ENCODE measurements around the gene HES5. TPM values are rescaled to one million over a fixed set of nuclear protein-coding genes. Genes with fewer than 3 reads are reported as not detected.
"Not testable (repeated sequence)": the region's sequence is repeated elsewhere in the genome, so short reads cannot be mapped to it uniquely, and the experiment has no call there.

HES5 gene
- not detected in 2 replicates for total RNA-seq

DNA sequence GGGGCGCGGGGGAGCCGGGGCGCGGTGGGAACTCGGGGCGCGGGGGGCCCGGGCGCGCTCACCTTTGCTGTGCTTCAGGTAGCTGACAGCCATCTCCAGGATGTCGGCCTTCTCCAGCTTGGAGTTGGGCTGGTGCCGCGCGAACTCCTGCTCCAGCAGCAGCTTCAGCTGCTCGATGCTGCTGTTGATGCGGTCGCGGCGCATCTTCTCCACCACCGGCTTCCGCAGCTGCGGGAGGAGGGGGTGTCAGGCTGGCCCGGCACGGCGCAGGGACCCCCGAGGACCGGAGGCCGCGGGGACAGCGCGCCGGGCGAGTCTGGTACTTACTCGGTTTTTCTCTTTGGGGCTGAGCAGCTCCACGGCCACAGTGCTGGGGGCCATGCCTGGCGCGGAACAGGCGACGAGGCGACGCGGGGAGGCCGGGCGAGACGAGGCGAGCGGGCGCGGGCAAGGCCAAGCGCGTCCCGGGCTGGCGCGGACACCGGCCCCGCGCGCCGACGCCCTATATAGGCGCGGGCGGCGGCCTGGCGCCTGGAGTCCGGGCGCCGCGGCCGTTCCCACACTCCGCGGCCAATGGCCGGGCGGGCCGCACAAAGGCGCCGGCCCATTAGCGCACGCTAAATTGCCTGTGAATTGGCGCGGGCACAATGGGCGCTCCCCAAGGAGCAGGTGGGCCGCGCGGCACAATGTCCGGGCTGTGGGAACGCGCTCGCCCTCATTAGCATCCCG, at the start of gene HES5:
Gene HES5 (minus strand): TSS at position 480 of the 729 bp plus-strand sequence. CDS start 99 bp downstream, at position 381.
- no peak within 1 kb of the TSS for H3K27ac Mint-ChIP-seq
- intact Hi-C loops (cut with micrococcal nuclease) = loop anchor here (5.0 to 10.0 kb wide), 2 partner anchors 215 to 398 kb away; no protein-coding TSS in a partner anchor

GRCh38 chr1:2578758-2579118, 48.7 kb upstream of the HES5 start:
- intact Hi-C loops (cut with micrococcal nuclease) = loop anchor here (1.0 kb wide), 1 partner anchor 22 kb away; the partner anchor contains the start of gene TNFRSF14
- Mint-ChIP-seq H3K27me3 (ENCODE audit: low read depth) (no peaks in the 10 kb centered on the region), H3K27ac (peak overlapping the region; percentile 89), H3K9me3 (peaks cover 7% of the 10 kb centered on the region), H3K4me1 (ENCODE audit: low read depth) (peaks cover 56% of the 10 kb centered on the region), H3K4me3 (ENCODE audit: low read depth) (peak overlapping the region; percentile 69), H3K36me3 (ENCODE audit: low read depth) (peaks cover 6% of the 10 kb centered on the region)
- DNase-seq (ENCODE audit: low spot score) = no peak

More for the DNA sequence above, at the start of gene HES5:
- no peak for DNase-seq (ENCODE audit: low spot score)
- peaks cover 39% of the 10 kb centered on the region for H3K27me3 Mint-ChIP-seq (ENCODE audit: low read depth)
- peaks cover 8% of the 10 kb centered on the region for H3K4me1 Mint-ChIP-seq (ENCODE audit: low read depth)
- no peaks in the 10 kb centered on the region for H3K9me3 Mint-ChIP-seq
- H3K36me3 Mint-ChIP-seq (ENCODE audit: low read depth) = peaks cover 3% of the 10 kb centered on the region
- H3K4me3 Mint-ChIP-seq (ENCODE audit: low read depth) = peak within 1 kb of the TSS; percentile 49

DNA sequence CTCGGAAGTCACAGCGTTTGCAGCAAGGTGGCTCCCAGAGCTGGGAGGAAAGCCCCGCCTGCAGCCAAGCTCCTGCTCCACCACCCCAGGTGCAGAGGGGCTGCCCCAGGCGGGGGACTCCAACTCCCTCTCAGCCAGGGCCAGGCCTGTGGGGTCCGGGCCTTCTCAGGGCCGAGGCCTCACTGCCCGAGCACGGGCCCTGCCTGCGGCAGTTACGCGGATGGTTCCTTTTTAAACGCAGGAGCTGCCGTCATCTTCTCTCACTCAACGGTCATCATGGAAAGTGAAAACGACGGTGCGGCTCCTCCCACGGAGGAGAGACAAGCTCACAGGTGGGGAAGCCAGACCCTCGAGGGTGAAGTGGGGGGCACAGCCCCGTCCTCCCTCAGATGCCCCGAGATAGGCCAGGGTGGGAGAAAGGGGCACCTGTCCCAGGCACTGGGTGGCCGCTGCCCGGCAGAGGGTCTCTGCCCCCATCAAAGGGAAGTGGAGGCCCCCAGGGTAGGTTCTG, 47.6 kb upstream of the HES5 start:
- Mint-ChIP-seq H3K36me3 (ENCODE audit: low read depth) (peaks cover 17% of the 10 kb centered on the region), H3K4me1 (ENCODE audit: low read depth) (peaks cover 47% of the 10 kb centered on the region), H3K9me3 (peaks cover 18% of the 10 kb centered on the region), H3K4me3 (ENCODE audit: low read depth) (peak overlapping the region; percentile 69), H3K27ac (peak overlapping the region; percentile 89)
- not testable (repeated sequence) for DNase-seq (ENCODE audit: low spot score); H3K27me3 Mint-ChIP-seq (ENCODE audit: low read depth)
- intact Hi-C loops (cut with micrococcal nuclease) = loop anchor here (1.0 kb wide), 1 partner anchor 21 kb away; the partner anchor contains the start of gene TNFRSF14

GRCh38 chr1:2575801-2576663, 46.0 kb upstream of the HES5 start:
- Mint-ChIP-seq H3K27me3 (ENCODE audit: low read depth) (no peaks in the 10 kb centered on the region), H3K27ac (peak overlapping the region; percentile 8), H3K9me3 (peaks cover 25% of the 10 kb centered on the region), H3K4me3 (ENCODE audit: low read depth) (peak overlapping the region; percentile 5), H3K4me1 (ENCODE audit: low read depth) (peaks cover 34% of the 10 kb centered on the region), H3K36me3 (ENCODE audit: low read depth) (peaks cover 20% of the 10 kb centered on the region)
- DNase-seq (ENCODE audit: low spot score) = no peak
- intact Hi-C loops (cut with micrococcal nuclease) = no loop called here

GRCh38 chr1:2574350-2574749, 44.3 kb upstream of the HES5 start:
- intact Hi-C loops (cut with micrococcal nuclease) = no loop called here
- H3K9me3 Mint-ChIP-seq = peaks cover 29% of the 10 kb centered on the region
- peaks cover 27% of the 10 kb centered on the region for H3K36me3 Mint-ChIP-seq (ENCODE audit: low read depth)
- no peak overlapping the region for H3K27ac Mint-ChIP-seq
- no peak for DNase-seq (ENCODE audit: low spot score)
- no peak overlapping the region for H3K4me3 Mint-ChIP-seq (ENCODE audit: low read depth)
- no peaks in the 10 kb centered on the region for H3K27me3 Mint-ChIP-seq (ENCODE audit: low read depth)
- H3K4me1 Mint-ChIP-seq (ENCODE audit: low read depth) = peaks cover 23% of the 10 kb centered on the region

DNA sequence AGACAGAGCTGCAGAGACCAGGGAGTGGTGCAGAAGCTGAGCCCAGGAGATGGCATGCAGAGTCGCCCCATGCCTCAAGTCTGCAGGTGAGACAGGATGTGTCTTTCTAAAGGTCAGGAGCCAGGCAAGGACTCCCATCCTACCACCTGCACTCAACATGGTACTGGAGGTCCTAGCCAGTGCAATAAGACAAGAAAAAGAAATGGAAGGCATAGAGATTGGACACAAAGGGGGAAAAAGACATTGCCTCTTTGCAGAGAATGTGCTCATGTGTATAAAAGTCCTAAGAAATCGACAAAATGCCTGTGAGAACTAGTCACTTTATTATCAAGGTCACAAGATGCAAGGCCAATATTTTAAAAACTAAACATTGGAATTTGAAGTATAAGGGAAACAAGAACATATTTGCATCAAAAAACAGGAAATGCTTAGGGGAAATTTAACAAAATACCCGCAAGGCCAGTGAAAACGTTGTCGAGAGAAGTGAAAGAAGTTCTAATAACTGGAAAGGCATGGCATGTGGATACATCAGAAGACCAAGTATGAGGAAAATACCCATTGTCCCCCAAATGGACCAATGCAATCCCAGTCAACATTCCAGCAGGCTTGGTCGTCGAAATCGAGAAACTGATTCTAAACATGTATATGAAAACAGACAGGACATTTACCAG, 43.3 kb upstream of the HES5 start:
- DNase-seq (ENCODE audit: low spot score) = no peak
- H3K9me3 Mint-ChIP-seq = peaks cover 29% of the 10 kb centered on the region
- peaks cover 16% of the 10 kb centered on the region for H3K4me1 Mint-ChIP-seq (ENCODE audit: low read depth)
- H3K36me3 Mint-ChIP-seq (ENCODE audit: low read depth) = peaks cover 22% of the 10 kb centered on the region
- intact Hi-C loops (cut with micrococcal nuclease) = no loop called here
- H3K27me3 Mint-ChIP-seq (ENCODE audit: low read depth) = no peaks in the 10 kb centered on the region
- no peak overlapping the region for H3K4me3 Mint-ChIP-seq (ENCODE audit: low read depth)
- H3K27ac Mint-ChIP-seq = peak overlapping the region; percentile 2

DNA sequence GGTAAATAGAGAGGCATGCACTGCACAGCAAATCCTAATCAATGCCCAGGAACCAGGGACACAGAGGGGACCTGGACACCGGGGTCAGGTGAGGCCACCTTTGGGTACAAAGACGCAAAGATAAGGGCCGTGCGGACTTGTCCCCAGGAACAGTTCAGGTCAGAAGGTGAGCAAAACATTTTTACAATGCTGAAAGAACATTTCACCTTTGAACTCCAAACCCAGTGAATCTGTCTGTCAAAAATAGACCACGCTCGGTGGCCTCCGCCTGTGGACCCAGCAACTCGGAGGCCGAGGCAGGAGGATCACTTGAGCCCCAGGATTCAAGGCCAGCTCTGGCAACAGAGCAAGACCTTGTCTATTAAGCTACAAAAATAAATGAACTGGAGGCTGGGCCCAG, 41.3 kb upstream of the HES5 start:
- no peak overlapping the region for H3K4me3 Mint-ChIP-seq (ENCODE audit: low read depth)
- H3K4me1 Mint-ChIP-seq (ENCODE audit: low read depth) = peaks cover 4% of the 10 kb centered on the region
- no peak overlapping the region for H3K27ac Mint-ChIP-seq

DNA sequence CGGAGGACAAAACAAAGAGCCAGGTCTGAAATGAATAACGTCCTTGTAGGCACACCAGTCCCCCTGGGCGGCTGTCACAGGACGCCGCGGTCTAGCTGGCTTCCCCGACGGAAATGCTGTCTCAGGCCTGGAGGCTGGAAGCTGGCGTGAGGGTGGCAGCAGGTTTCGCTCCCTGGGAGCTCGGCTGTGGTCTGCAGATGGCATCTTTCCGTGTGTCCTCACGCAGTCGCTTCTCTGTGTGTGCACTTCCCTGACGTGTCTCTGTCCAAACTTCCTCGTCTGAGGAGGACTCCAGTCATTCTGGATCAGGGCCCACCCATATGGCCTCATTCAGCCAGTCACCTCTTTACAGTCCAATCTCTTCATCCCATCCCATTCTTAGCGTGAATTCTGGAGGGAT, 40.3 kb upstream of the HES5 start:
- intact Hi-C loops (cut with micrococcal nuclease) = no loop called here
- Mint-ChIP-seq H3K4me1 (ENCODE audit: low read depth) (peaks cover 2% of the 10 kb centered on the region), H3K27ac (no peak overlapping the region), H3K9me3 (peaks cover 29% of the 10 kb centered on the region), H3K36me3 (ENCODE audit: low read depth) (peaks cover 22% of the 10 kb centered on the region), H3K27me3 (ENCODE audit: low read depth) (no peaks in the 10 kb centered on the region), H3K4me3 (ENCODE audit: low read depth) (no peak overlapping the region)
- DNase-seq (ENCODE audit: low spot score) = no peak

More for the DNA sequence above, 41.3 kb upstream of the HES5 start:
- no peaks in the 10 kb centered on the region for H3K27me3 Mint-ChIP-seq (ENCODE audit: low read depth)
- H3K9me3 Mint-ChIP-seq = peaks cover 29% of the 10 kb centered on the region
- H3K36me3 Mint-ChIP-seq (ENCODE audit: low read depth) = peaks cover 22% of the 10 kb centered on the region
- intact Hi-C loops (cut with micrococcal nuclease) = no loop called here
- DNase-seq (ENCODE audit: low spot score) = no peak

- H3K4me3 Mint-ChIP-seq (ENCODE audit: low read depth); DNase-seq (ENCODE audit: low spot score); intact Hi-C loops (cut with micrococcal nuclease); H3K27ac Mint-ChIP-seq; H3K27me3 Mint-ChIP-seq (ENCODE audit: low read depth); H3K4me1 Mint-ChIP-seq (ENCODE audit: low read depth): not testable (repeated sequence)
- Mint-ChIP-seq H3K36me3 (ENCODE audit: low read depth) (peaks cover 26% of the 10 kb centered on the region), H3K9me3 (peaks cover 29% of the 10 kb centered on the region)
Observed at GRCh38 chr1:2569703-2570102, 39.6 kb upstream of the HES5 start.

GRCh38 chr1:2569060-2569459, 39.0 kb upstream of the HES5 start:
- Mint-ChIP-seq H3K27ac (no peak overlapping the region), H3K36me3 (ENCODE audit: low read depth) (peaks cover 26% of the 10 kb centered on the region), H3K4me3 (ENCODE audit: low read depth) (no peak overlapping the region), H3K9me3 (peaks cover 25% of the 10 kb centered on the region), H3K27me3 (ENCODE audit: low read depth) (no peaks in the 10 kb centered on the region), H3K4me1 (ENCODE audit: low read depth) (no peaks in the 10 kb centered on the region)
- intact Hi-C loops (cut with micrococcal nuclease) = no loop called here
- DNase-seq (ENCODE audit: low spot score) = no peak

DNA sequence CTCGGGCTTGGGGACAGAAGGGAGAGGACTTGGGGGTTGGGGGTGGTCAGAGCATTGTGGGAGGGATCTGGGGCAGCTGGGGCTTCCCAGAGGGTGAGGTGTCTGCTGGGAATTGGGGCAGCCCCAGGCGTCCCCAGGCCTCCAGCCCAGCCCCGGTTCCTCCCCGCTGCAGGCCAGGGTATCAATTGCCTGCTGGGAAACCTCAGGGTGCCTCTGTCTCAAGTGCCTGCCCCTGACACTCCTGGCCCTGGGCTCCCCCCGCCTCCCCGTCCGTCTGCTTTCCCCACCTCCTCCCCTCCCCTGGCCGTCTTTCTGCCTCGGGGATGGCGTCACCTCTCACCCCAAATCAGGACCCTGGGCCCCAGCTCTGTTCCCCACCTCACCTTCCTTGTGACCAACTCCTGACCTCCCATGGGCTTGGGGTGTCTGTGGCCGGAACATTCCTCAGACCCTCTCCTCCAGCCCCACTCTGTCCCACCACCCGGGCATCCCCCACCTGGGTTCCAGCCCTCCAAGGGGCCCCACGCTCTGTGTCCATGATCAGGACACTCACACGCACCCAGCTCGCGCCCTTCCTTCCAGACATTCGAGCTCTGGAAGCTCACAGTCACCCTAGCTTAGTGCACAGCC, 38.2 kb upstream of the HES5 start:
- DNase-seq (ENCODE audit: low spot score); H3K4me1 Mint-ChIP-seq (ENCODE audit: low read depth); intact Hi-C loops (cut with micrococcal nuclease); H3K27me3 Mint-ChIP-seq (ENCODE audit: low read depth); H3K4me3 Mint-ChIP-seq (ENCODE audit: low read depth); H3K27ac Mint-ChIP-seq: not testable (repeated sequence)
- Mint-ChIP-seq H3K36me3 (ENCODE audit: low read depth) (peaks cover 24% of the 10 kb centered on the region), H3K9me3 (peaks cover 17% of the 10 kb centered on the region)

- Mint-ChIP-seq H3K9me3 (peaks cover 6% of the 10 kb centered on the region), H3K4me1 (ENCODE audit: low read depth) (no peaks in the 10 kb centered on the region), H3K27me3 (ENCODE audit: low read depth) (no peaks in the 10 kb centered on the region)
Observed at GRCh38 chr1:2567083-2567679, 37.1 kb upstream of the HES5 start.

More at GRCh38 chr1:2567083-2567679, 37.1 kb upstream of the HES5 start:
- H3K36me3 Mint-ChIP-seq (ENCODE audit: low read depth) = peaks cover 21% of the 10 kb centered on the region
- H3K27ac Mint-ChIP-seq = no peak overlapping the region
- no peak for DNase-seq (ENCODE audit: low spot score)
- H3K4me3 Mint-ChIP-seq (ENCODE audit: low read depth) = no peak overlapping the region
- intact Hi-C loops (cut with micrococcal nuclease) = no loop called here
